ENCODE data around the gene COQ4. TPM values are rescaled to one million over a fixed set of nuclear protein-coding genes. Genes with fewer than 3 reads are reported as not detected.

COQ4 gene
- total RNA-seq, 1 experiment from 2014 or later: 28.1 TPM

- Histone ChIP-seq H3K4me1 (ENCODE audit: insufficient read depth, low read length) (peaks cover 6% of the 10 kb centered on the region; the same call in 1 of the 2 replicates), H3K79me2 (ENCODE audit: low read length) (peaks cover 14% of the 10 kb centered on the region), H3K4me3 (ENCODE audit: low read length) (no peak overlapping the region), H3K9ac (ENCODE audit: low read length) (no peak overlapping the region), H3F3A (ENCODE audit: low read length, unreplicated experiment) (no peaks in the 10 kb centered on the region), H3K4me2 (ENCODE audit: low read length) (no peak overlapping the region), H3K9me2 (replicated peaks; ENCODE audit: low read length) (no peaks in the 10 kb centered on the region), H2AFZ (ENCODE audit: low read length) (no peak overlapping the region), H3K27me3 (ENCODE audit: low read length) (no peaks in the 10 kb centered on the region), H3K9me3 (ENCODE audit: low read length) (no peaks in the 10 kb centered on the region), H4K20me1 (ENCODE audit: low read length) (no peaks in the 10 kb centered on the region), H3K27ac (ENCODE audit: low read length) (peak overlapping the region; percentile 32), H3K36me3 (ENCODE audit: low read depth, low read length) (no peaks in the 10 kb centered on the region; the same call in 1 of the 2 replicates)
- POLR2A ChIA-PET (ENCODE audit: unreplicated experiment): no interaction called here
- TF ChIP-seq CTCF (conservative IDR thresholded peaks at IDR 0.05; ENCODE audit: low read depth, low read length) (no peak), EZH2phosphoT487 (IDR thresholded peaks at IDR 0.05; ENCODE audit: borderline replicate concordance, low read length) (no peak), EZH2 (IDR thresholded peaks at IDR 0.05; ENCODE audit: low read length, unreplicated experiment) (no peak)
- CTCF ChIA-PET: no interaction called here
- intact Hi-C loops (cut with micrococcal nuclease): no loop called here
- ATAC-seq (no peak), DNase-seq (peak; percentile 30)
- no TSS peak for BruUV-seq (replicated peaks)
Measured at GRCh38 chr9:128317629-128318028, 5.0 kb upstream of the COQ4 start.

GRCh38 chr9:128321343-128321742 lies 1.3 kb upstream of the COQ4 start:
- H3K4me1 ChIP-seq (ENCODE audit: insufficient read depth, low read length): peaks cover 6% of the 10 kb centered on the region; the same call in 1 of the 2 replicates
- no peak for TF ChIP-seq EZH2phosphoT487 (IDR thresholded peaks at IDR 0.05; ENCODE audit: borderline replicate concordance, low read length)
- no peak for TF ChIP-seq EZH2 (IDR thresholded peaks at IDR 0.05; ENCODE audit: low read length, unreplicated experiment)
- TF ChIP-seq CTCF (conservative IDR thresholded peaks at IDR 0.05; ENCODE audit: low read depth, low read length): no peak
- H3K27ac ChIP-seq (ENCODE audit: low read length): no peak overlapping the region
- intact Hi-C loops (cut with micrococcal nuclease): no loop called here
- ATAC-seq (no peak), DNase-seq (no peak)
- ChIA-PET CTCF (interaction anchor here (0.6 kb wide), 1 partner anchor 16 kb away, joined by 3 read pairs; no protein-coding TSS in a partner anchor), POLR2A (ENCODE audit: unreplicated experiment) (no interaction called here)
- H2AFZ ChIP-seq (ENCODE audit: low read length): no peak overlapping the region; the same call in 1 of the 2 replicates
- H3K9me2 ChIP-seq (replicated peaks; ENCODE audit: low read length): no peaks in the 10 kb centered on the region
- BruUV-seq (replicated peaks): no TSS peak
- peak overlapping the region; percentile 95 for H3K9ac ChIP-seq (ENCODE audit: low read length)
- peaks cover 41% of the 10 kb centered on the region for H3K79me2 ChIP-seq (ENCODE audit: low read length)
- H3K36me3 ChIP-seq (ENCODE audit: low read depth, low read length): peaks cover 4% of the 10 kb centered on the region; the same call in 1 of the 2 replicates
- no peaks in the 10 kb centered on the region for H4K20me1 ChIP-seq (ENCODE audit: low read length)
- no peaks in the 10 kb centered on the region for H3K9me3 ChIP-seq (ENCODE audit: low read length)
- peak overlapping the region; percentile 85 for H3K4me2 ChIP-seq (ENCODE audit: low read length)
- H3F3A ChIP-seq (ENCODE audit: low read length, unreplicated experiment): no peaks in the 10 kb centered on the region
- no peaks in the 10 kb centered on the region for H3K27me3 ChIP-seq (ENCODE audit: low read length)
- peak overlapping the region; percentile 85 for H3K4me3 ChIP-seq (ENCODE audit: low read length)

DNA sequence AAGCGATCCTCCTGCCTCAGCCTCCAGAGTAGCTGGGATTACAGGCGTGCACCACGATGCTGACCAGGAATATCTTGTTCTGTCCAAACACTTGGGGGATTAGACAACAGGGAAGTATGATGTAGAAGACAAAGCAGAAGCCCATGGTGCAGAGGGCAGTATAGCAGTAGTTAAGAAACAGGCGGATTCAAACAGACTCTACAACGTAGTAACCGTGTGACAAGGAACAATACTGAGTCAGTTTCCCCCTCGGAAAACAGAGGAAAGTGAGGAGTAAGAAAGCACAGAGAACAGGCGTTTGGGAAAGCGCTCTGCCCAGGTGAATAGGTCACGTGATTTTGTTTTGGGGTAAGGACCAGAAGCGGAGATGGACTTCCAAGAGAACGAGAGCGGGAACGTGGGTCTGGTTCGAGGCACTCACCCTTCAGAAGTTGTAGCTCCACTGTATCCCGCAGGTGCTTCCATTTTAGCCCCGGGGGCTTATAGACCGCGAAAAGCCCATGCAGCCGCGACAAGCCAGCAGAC lies 698 bp upstream of the COQ4 start:
- H3K79me2 ChIP-seq (ENCODE audit: low read length): peaks cover 41% of the 10 kb centered on the region
- peak overlapping the region; percentile 95 for H3K9ac ChIP-seq (ENCODE audit: low read length)
- no peaks in the 10 kb centered on the region for H3F3A ChIP-seq (ENCODE audit: low read length, unreplicated experiment)
- H3K4me1 ChIP-seq (ENCODE audit: insufficient read depth, low read length): peaks cover 6% of the 10 kb centered on the region; the same call in 1 of the 2 replicates
- no peak for TF ChIP-seq CTCF (conservative IDR thresholded peaks at IDR 0.05; ENCODE audit: low read depth, low read length)
- no peak for TF ChIP-seq EZH2 (IDR thresholded peaks at IDR 0.05; ENCODE audit: low read length, unreplicated experiment)
- TF ChIP-seq EZH2phosphoT487 (IDR thresholded peaks at IDR 0.05; ENCODE audit: borderline replicate concordance, low read length): no peak
- peak overlapping the region; percentile 85 for H3K4me2 ChIP-seq (ENCODE audit: low read length)
- intact Hi-C loops (cut with micrococcal nuclease): loop anchor here (2.0 kb wide), 2 partner anchors 19 to 27 kb away; partner anchors contain the start of gene SLC27A4
- H2AFZ ChIP-seq (ENCODE audit: low read length): peak overlapping the region; percentile 90
- H3K9me2 ChIP-seq (replicated peaks; ENCODE audit: low read length): no peaks in the 10 kb centered on the region
- ATAC-seq (peak; percentile 28), DNase-seq (no peak)
- POLR2A ChIA-PET (ENCODE audit: unreplicated experiment): interaction anchor here (0.6 kb wide), 1 partner anchor 57 kb away, joined by 4 read pairs; no protein-coding TSS in a partner anchor
- CTCF ChIA-PET: interaction anchor here (0.6 kb wide), 1 partner anchor 17 kb away, joined by 3 read pairs; no protein-coding TSS in a partner anchor
- H3K36me3 ChIP-seq (ENCODE audit: low read depth, low read length): peaks cover 4% of the 10 kb centered on the region; the same call in 1 of the 2 replicates
- H4K20me1 ChIP-seq (ENCODE audit: low read length): no peaks in the 10 kb centered on the region
- peak overlapping the region; percentile 86; the same call in 1 of the 2 replicates for H3K27ac ChIP-seq (ENCODE audit: low read length)
- H3K4me3 ChIP-seq (ENCODE audit: low read length): peak overlapping the region; percentile 85
- no peaks in the 10 kb centered on the region for H3K27me3 ChIP-seq (ENCODE audit: low read length)
- no peaks in the 10 kb centered on the region for H3K9me3 ChIP-seq (ENCODE audit: low read length)
- TSS peak; percentile 80 for BruUV-seq (replicated peaks)

All from PC-3 (cell line).